DMS79 treated with DMSO at 0.1 percent for 48 hours (cell line): Measurements from ENCODE around the gene EFCAB8.
A peak's percentile ranks its signal among the peaks of the same experiment; 100 is the strongest.

Experiments used
- DNase-seq: peaks from one replicate; lab custom pipeline; 2025; lab: John Stamatoyannopoulos, UW

The EFCAB8 gene

DNA sequence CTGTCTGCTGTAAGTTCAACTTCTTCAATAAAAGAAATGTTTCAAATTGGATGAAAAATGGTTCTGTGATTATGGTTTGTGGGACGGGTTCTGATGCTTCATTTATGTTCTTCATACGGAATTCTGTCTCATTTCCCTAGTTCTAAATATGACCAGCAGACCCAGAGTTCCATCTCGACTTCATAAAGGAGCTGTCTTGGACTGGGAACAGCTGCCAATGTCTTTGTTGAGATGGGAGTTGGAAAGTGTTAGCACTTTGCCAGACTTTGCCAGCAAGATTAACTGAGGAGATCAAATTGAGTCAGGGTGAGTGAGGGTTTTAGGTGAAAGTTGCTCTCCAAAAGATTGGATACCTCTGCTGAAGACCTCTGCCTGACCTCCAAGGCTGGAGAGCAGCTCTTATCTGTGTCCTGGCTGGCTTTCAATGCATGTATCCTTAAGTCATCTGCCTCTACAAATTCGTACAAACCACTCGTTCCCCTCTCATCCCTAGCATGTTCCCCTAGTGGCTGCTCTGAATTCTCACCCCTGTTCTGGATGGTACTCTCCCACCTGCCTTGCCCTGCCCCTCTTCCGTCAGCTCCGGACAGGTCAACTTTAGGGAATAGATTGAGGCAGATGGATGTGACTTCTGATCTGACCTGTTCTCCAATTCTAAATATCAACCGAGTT is at the start of gene EFCAB8:
Gene EFCAB8 (plus strand): TSS at position 223 of the 672 bp plus-strand sequence. CDS start 4,870 bp downstream, outside the sequence.
- DNase-seq = no peak

GRCh38 chr20:32809907-32810306 is 48.8 kb upstream of the EFCAB8 start:
- DNase-seq = no peak

GRCh38 chr20:32810941-32811340 is 47.8 kb upstream of the EFCAB8 start:
- no peak for DNase-seq

GRCh38 chr20:32811886-32812285 is 46.8 kb upstream of the EFCAB8 start:
- no peak for DNase-seq

GRCh38 chr20:32819992-32820697 is 38.6 kb upstream of the EFCAB8 start:
- peak; percentile 28 for DNase-seq

GRCh38 chr20:32820698-32821377 is 37.9 kb upstream of the EFCAB8 start:
- no peak for DNase-seq

DNA sequence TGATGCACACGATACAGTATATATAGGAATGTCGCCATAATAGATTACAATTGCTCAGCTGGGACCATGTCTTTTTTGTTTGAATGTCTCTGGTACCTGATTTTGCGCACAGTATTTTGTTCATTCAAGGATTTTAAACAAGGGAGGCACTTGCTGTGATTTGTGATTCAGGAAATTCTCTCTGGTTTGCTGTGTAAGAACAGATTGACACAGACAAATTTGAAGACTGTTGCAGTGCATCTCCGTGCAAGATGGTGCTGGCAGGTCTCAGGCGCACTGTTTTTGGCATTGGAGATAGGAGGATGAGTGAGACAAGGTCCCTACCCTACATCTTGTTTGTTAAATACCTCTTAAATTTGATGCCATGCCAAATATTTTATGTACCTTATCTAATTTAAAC is 36.5 kb upstream of the EFCAB8 start:
- no peak for DNase-seq

DNA sequence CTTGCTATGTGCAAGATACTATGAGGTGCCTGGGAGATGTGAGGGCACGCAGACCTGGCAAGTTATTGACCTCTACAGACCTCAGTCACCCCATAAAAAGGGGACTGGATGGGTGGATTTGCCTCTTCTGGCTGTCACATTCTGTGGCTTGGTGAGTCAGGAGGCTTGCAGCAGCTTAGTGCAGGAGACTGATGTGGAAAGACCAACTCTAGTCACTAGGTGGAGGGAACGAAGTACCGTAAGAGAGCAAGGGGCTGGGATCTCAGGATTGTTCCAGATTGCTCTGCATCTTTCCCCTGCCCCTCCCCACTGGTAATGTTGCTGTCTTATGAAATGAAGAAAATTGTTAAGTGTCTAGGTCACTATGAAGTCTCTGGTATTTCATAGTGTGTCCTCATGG is 35.6 kb upstream of the EFCAB8 start:
- no peak for DNase-seq

DNA sequence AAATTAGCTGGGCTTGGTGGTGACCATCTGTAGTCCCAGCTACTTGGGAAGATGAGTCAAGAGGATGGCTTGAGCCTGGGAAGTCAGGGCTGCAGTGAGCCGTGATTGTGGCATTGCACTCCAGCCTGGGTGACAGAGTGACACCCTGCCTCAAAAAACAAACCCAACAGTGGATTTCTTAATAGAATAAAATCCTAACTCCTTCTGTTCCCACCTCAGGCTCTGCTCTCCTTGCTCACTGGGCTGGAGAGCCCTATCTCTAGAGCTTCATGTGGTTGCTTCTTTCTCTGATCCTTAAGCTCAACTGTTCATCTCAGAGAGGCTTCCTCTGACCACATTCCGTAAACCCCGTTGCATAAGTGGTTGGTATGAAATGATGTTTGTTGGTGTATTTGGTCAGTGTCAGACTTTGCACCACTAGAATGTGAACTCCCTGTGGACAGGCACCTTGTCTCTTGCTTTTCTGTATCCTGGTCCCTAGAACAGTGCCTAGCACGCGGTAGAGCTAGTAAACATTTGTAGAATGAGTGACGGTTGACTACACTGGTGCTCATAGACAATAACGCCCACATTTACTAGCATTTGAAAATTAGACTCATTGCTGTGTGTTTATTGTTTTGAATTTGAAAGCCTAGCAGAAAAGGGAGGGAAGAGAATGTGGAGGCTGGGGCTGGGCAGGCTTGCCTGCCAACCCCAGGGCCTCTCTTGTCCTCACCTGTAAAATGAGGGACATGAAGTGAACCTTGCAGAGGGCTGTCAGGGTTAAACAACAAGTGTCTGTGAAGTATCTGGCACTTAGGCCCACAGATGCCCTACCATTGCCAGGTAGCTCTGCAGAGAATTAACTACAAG is 34.8 kb upstream of the EFCAB8 start:
- DNase-seq = peak; percentile 47

DNA sequence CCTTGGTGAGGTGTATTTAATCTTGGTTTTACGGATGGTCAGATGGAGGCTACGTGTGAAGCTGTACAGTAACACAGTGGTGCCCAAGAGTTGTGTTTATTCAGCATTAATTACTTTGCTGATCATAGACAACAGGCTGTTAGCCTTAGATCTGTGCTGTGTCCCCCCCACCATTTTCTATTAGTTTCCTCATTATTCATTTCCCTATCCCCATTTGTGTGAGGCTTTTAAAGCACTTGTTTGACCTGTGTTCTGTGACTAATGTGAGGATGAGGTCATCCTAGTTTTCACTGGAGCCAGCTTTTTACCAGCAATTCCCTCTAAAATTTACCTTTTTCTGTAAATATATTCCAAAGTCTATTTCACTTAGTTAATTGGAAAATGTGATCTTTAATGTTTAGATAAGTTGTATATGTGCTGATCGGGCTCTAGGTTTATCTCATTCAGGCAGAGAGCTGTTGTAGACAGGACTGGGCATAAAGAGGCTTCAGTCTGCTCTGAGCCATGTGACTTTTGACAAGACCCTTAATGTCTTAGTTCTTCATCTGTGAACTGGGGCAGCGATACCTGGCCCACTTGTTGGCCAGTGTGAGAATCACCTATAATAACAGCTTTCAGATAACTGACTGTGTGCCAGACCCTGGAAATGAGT is 30.6 kb upstream of the EFCAB8 start:
- DNase-seq = peak; percentile 69

DNA sequence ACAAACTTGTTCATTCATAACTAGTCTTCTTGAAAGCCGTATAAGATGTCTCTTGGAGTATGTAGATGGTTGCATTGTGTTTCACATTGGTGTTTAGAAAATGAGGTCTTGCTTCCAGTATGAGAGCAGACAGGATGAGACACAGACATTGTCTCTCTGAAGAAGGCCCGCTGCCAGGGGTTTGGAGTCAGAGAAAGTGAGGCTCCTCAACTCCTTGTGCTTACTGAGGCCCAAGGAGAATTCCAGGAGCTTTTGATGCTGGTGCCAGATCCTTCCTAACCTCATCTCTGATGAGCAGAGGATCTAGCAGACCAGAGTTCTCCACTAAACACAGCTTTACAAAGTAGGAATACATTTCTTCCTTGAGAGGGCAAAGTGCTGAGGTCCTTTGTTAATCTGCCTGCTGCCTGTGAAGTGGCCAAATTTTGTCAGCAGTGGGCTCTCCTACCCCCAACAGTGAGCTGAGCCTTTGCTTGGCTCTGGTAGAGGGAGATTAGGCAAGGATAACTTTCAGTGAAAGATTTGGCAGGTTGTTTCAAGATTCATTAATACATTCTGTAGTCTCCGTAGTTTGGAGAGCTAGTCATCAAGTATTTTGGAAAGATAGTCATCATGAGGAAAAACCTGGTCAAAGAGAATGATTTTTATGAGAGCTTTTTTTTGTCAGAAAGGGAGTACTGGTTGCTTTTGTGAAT is 29.3 kb upstream of the EFCAB8 start:
- no peak for DNase-seq

DNA sequence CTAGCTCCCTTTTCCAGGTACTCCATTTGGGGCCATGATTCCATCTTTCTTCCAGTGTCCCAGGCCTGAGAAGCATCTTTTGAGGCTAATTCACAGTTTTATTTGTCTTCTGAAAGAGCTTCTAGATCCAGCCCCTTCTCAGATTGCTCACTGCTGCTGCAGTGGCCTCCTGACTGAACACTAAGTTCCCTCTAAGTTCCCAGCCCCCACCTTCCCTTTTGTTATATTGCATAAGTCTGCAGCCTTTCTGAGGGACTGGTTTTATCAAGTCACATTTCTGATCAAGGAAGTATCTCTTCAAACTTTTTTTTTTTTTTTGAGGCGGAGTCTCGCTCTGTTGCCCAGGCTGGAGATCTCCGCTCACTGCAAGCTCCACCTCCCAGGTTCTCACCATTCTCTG is 28.3 kb upstream of the EFCAB8 start:
- no peak for DNase-seq

GRCh38 chr20:32831982-32832381 is 26.7 kb upstream of the EFCAB8 start:
- no peak for DNase-seq

DNA sequence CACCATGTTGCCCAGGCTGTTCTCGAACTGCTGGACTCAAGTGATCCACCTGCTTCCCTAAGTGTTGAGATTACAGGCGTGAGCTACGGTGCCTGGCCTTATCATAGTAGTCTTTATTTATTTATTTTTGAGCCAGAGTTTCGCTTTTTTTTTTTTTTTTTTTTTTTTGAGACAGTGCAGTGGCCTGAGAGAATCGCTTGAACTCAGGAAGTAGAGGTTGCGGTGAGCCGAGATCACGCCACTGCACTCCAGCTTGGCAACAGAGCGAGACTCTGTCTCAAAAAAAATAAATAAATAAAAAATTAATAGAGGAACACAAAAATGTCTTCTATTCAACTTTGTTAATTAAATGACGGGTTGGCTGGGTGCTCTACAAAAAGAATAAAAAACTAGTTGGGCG is 26.1 kb upstream of the EFCAB8 start:
- no peak for DNase-seq

DNA sequence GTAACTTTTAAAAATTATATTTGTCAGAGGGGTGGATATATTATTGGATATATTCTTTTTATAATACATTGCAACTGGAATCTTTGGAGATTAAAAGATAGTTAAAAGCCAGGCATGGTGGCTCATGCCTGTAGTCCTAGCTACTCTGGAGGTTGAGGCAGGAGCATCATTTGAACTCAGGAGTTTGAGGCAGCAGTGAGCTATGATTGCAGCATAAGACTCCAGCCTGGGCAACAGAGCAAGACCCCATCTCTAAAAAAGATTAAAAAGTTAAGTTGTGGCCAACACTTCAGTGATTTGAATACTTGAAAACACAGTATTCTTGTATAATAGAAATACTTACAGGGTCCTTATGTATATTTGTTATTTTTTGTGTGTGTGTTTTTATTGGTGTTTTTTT is 23.8 kb upstream of the EFCAB8 start:
- DNase-seq = no peak

- no peak for DNase-seq
Measured at GRCh38 chr20:32837157-32837556, 21.6 kb upstream of the EFCAB8 start.

DNA sequence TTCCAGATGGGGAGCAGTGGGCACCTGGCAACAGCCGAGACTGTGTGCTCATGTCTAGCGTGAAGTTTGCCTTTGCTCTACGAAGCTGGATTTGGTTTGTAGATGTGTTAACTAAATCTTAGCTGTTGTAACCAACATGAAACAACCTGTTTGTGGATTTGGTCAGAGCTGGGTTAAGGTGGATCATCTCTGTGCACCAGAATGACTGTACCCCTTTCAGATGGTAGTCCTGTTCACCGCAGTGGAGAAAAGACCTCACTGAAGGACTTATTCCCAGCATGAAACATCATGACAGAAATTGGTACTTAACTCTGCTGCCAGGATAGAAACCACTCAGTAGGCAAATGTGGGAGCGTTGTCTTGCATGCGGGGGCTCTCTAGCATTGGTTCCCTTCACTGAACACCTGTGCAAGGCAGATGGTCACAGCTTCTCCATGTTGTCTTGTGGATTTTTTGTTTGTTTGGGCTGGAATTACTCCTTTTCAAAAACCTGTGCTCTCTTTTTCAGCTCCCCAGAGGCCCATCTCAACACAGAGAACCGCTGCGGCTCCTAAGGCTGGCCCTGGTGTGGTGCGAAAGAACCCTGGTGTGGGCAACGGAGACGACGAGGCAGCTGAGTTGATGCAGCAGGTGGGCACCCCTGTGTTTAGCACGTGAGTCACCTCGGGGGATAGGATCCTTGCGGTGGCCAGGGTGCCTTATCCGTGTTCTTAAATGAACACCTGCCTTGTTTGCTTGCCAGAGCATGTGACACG is 19.3 kb upstream of the EFCAB8 start:
- no peak for DNase-seq

DNA sequence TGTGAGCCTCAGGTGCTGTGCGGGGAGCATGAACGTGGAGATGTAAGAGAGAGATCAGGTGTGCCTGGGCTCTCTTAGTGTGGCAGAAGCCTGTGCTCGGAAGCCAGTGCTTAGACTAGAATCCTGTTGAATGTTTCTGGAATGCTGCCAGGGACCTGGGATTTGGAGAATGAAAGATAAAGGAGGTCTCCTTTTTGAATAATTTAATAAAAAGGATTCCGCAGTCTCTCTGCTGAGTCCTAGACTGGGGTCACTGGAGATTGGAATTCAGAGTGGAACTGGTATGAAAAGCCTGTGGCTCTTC is 18.8 kb upstream of the EFCAB8 start:
- peak; percentile 40 for DNase-seq

DNA sequence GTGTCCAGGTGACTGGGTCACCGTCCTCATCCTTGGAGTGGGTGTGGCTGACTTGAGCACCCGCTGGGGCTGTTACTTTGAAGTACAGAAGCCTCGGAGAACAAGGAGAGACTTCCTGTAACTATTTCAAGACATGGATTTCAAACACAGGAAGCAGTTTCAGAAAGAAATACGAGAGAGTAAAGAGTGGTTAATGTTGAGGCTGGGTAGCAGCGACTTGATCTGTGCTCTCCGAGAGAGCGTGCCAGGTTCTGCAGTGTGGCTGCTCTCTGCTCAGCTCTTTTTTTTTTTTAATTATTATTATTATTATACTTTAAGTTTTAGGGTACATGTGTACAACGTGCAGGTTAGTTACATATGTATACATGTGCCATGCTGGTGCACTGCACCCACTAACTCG is 17.5 kb upstream of the EFCAB8 start:
- no peak for DNase-seq

DNA sequence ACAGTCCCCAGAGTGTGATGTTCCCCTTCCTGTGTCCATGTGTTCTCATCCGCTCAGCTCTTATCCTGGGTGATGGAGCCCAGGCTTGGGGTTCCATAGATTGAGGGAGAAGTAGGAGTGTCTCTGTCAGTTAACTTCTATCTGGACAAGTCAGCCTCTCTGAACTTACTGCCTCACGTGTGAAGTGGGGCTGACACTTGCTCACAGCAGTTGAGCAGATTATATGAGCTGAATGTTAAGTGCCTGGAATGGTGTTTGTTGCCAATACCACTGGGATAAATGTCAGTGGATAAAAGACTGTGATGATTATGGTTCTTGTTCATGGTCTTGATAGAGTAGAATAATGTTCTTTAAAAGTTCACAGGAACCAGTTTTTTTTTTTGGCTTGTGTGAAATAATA is 17.1 kb upstream of the EFCAB8 start:
- DNase-seq = no peak
